Caco-2 (cell line): Measurements from ENCODE around the gene SLC2A6. TPM values are rescaled to one million over a fixed set of nuclear protein-coding genes. Genes with fewer than 3 reads are reported as not detected.

Source experiments
- BruUV-seq: library from RNA; stranded (reverse); fragments of 400-500 nt; replicated peaks from 2 replicates; lab custom pipeline; 2021; lab: Mats Ljungman, UMichigan
- CTCF ChIA-PET: fragments of 300-600 bp; sonication (Branson Sonifier 250); formaldehyde crosslinking; loops from one replicate; lab custom pipeline; 2022; ENCODE audit warnings: antibody characterized with exemption; lab: Charles Lee
- POLR2A ChIA-PET: fragments of 300-600 bp; sonication (Branson Sonifier 250); formaldehyde crosslinking; loops from one replicate; lab custom pipeline; 2022; ENCODE audit warnings: antibody characterized with exemption; lab: Charles Lee
- DNase-seq, 2 experiments: peaks; one replicate each; pipeline versions ENCODE4 v3.0.0 to v3.0.0-alpha.2; 2020 to 2022
- H3K27me3 ChIP-seq: replicated peaks from 2 replicates; pipeline ENCODE4 v1.6.0; 2011; ENCODE audit warnings: low read length; ENCODE audit not compliant: control insufficient read depth, insufficient read depth
- H3K36me3 ChIP-seq: 2 replicates; pipeline ENCODE4 v1.5.1; 2011; ENCODE audit warnings: low read length; ENCODE audit not compliant: control insufficient read depth, insufficient read depth
- H3K4me1 ChIP-seq: fragments of 250-450 bp; sonication (Bioruptor Pico); 2 replicates; pipeline ENCODE4 v1.5.1; 2020; ENCODE audit warnings: mild to moderate bottlenecking
- H3K4me3 ChIP-seq: 2 replicates; pipeline ENCODE4 v1.5.1; 2011; ENCODE audit warnings: low read depth, mild to moderate bottlenecking, control low read depth, low read length
- H3K9me3 ChIP-seq: fragments of 250-450 bp; sonication (Bioruptor Pico); 2 replicates; pipeline ENCODE4 v1.5.1; 2020; ENCODE audit warnings: mild to moderate bottlenecking, moderate library complexity
- H3K27ac Mint-ChIP-seq: one replicate; pipeline ENCODE4 v1.8.0; 2022; ENCODE audit warnings: mixed read lengths; ENCODE audit not compliant: unreplicated experiment
- H3K27me3 Mint-ChIP-seq: one replicate; pipeline ENCODE4 v1.8.0; 2022; ENCODE audit warnings: mixed read lengths; ENCODE audit not compliant: insufficient read depth, unreplicated experiment
- H3K36me3 Mint-ChIP-seq: one replicate; pipeline ENCODE4 v1.8.0; 2022; ENCODE audit warnings: mild to moderate bottlenecking, mixed read lengths; ENCODE audit not compliant: insufficient read depth, unreplicated experiment
- H3K4me1 Mint-ChIP-seq: one replicate; pipeline ENCODE4 v1.8.0; 2022; ENCODE audit warnings: low read depth, mixed read lengths; ENCODE audit not compliant: unreplicated experiment
- H3K4me3 Mint-ChIP-seq: one replicate; pipeline ENCODE4 v1.8.0; 2022; ENCODE audit warnings: mild to moderate bottlenecking, moderate library complexity, mixed read lengths; ENCODE audit not compliant: unreplicated experiment
- H3K9me3 Mint-ChIP-seq: one replicate; pipeline ENCODE4 v1.8.0; 2022; ENCODE audit warnings: mixed read lengths; ENCODE audit not compliant: unreplicated experiment
- CTCF ChIP-seq, 2 experiments: fragments of 200-600 bp in 1 of 2; IDR thresholded peaks; 1 replicate in 1 of 2; 2 replicates in 1 of 2; pipeline versions ENCODE4 v1.5.1 to v1.8.0; 2011 to 2022; ENCODE audit warnings: antibody characterized with exemption in 1 of 2, control low read depth in 1 of 2, inconsistent platforms in 1 of 2, low read depth in 1 of 2, low read length in 1 of 2, mild to moderate bottlenecking in 1 of 2, moderate library complexity in 1 of 2; ENCODE audit not compliant: insufficient read depth in 1 of 2, severe bottlenecking in 1 of 2, unreplicated experiment in 1 of 2
- intact Hi-C: fragments of 100-400 bp; cut with micrococcal nuclease; formaldehyde crosslinking; loops from one replicate; pipeline ENCODE4 v1.10.0; 2022; ENCODE audit not compliant: unreplicated experiment
- total RNA-seq: library from RNA; stranded (reverse); gene quantifications from 2 replicates; pipeline ENCODE4 v1.2.3, GENCODE V29; 2022

SLC2A6 gene
- total RNA-seq, 1 experiment from 2014 or later: 7.1 TPM

GRCh38 chr9:133495327-133496293 is 16.7 kb upstream of the SLC2A6 start:
- Mint-ChIP-seq H3K9me3 (peaks cover under 1% of the 10 kb centered on the region), H3K27ac (no peak overlapping the region), H3K36me3 (no peaks in the 10 kb centered on the region), H3K4me1 (no peaks in the 10 kb centered on the region), H3K4me3 (no peak overlapping the region), H3K27me3 (no peaks in the 10 kb centered on the region)
- Histone ChIP-seq H3K9me3 (peaks cover under 1% of the 10 kb centered on the region; the same call in 1 of the 2 replicates), H3K4me1 (peaks cover 16% of the 10 kb centered on the region), H3K27me3 (no peaks in the 10 kb centered on the region), H3K36me3 (no peaks in the 10 kb centered on the region), H3K4me3 (no peak overlapping the region)
- ChIA-PET POLR2A (interaction anchor here (0.6 kb wide), 1 partner anchor 132 kb away, joined by 3 read pairs; no protein-coding TSS in a partner anchor), CTCF (interaction anchor here (0.6 to 1.3 kb wide), 3 partner anchors 9 to 473 kb away, joined by 4 read pairs; no protein-coding TSS in a partner anchor)
- DNase-seq: no peak
- no TSS peak for BruUV-seq
- intact Hi-C loops: no loop called here
- TF ChIP-seq CTCF (IDR thresholded peaks at IDR 0.05; ENCODE audit: insufficient read depth in 1 of 2, low read depth in 1 of 2, low read length in 1 of 2, severe bottlenecking in 1 of 2, unreplicated experiment in 1 of 2): no peak

GRCh38 chr9:133494636-133495326 is 15.9 kb upstream of the SLC2A6 start:
- CTCF ChIA-PET: interaction anchor here (1.2 kb wide), 1 partner anchor 309 kb away, joined by 4 read pairs; no protein-coding TSS in a partner anchor
- no peaks in the 10 kb centered on the region for H3K27me3 ChIP-seq
- Mint-ChIP-seq H3K9me3 (no peaks in the 10 kb centered on the region), H3K36me3 (no peaks in the 10 kb centered on the region), H3K4me1 (no peaks in the 10 kb centered on the region), H3K27ac (no peak overlapping the region), H3K4me3 (no peak overlapping the region), H3K27me3 (no peaks in the 10 kb centered on the region)
- POLR2A ChIA-PET: no interaction called here
- no peak for DNase-seq
- intact Hi-C loops: no loop called here
- peaks cover 12% of the 10 kb centered on the region for H3K4me1 ChIP-seq
- BruUV-seq: no TSS peak
- no peak for TF ChIP-seq CTCF (IDR thresholded peaks at IDR 0.05; ENCODE audit: insufficient read depth in 1 of 2, low read depth in 1 of 2, low read length in 1 of 2, severe bottlenecking in 1 of 2, unreplicated experiment in 1 of 2)
- no peaks in the 10 kb centered on the region for H3K36me3 ChIP-seq
- H3K9me3 ChIP-seq: no peaks in the 10 kb centered on the region
- no peak overlapping the region for H3K4me3 ChIP-seq

- H3K27ac Mint-ChIP-seq: no peak overlapping the region
- Histone ChIP-seq H3K27me3 (no peaks in the 10 kb centered on the region), H3K4me1 (peaks cover 4% of the 10 kb centered on the region), H3K4me3 (no peak overlapping the region), H3K36me3 (no peaks in the 10 kb centered on the region), H3K9me3 (no peaks in the 10 kb centered on the region)
- no peaks in the 10 kb centered on the region for H3K4me1 Mint-ChIP-seq
- no TSS peak for BruUV-seq
- no peaks in the 10 kb centered on the region for H3K9me3 Mint-ChIP-seq
- no peak for TF ChIP-seq CTCF (IDR thresholded peaks at IDR 0.05; ENCODE audit: insufficient read depth in 1 of 2, low read depth in 1 of 2, low read length in 1 of 2, severe bottlenecking in 1 of 2, unreplicated experiment in 1 of 2)
- POLR2A ChIA-PET: no interaction called here
- intact Hi-C loops: no loop called here
- no peak overlapping the region for H3K4me3 Mint-ChIP-seq
- CTCF ChIA-PET: interaction anchor here (1.2 kb wide), 1 partner anchor 308 kb away, joined by 4 read pairs; no protein-coding TSS in a partner anchor
- DNase-seq: no peak
- no peaks in the 10 kb centered on the region for H3K27me3 Mint-ChIP-seq
- H3K36me3 Mint-ChIP-seq: no peaks in the 10 kb centered on the region
Observed at GRCh38 chr9:133493845-133494540, 15.1 kb upstream of the SLC2A6 start.
